ENCODE data around the gene MCTP1.

DNA sequence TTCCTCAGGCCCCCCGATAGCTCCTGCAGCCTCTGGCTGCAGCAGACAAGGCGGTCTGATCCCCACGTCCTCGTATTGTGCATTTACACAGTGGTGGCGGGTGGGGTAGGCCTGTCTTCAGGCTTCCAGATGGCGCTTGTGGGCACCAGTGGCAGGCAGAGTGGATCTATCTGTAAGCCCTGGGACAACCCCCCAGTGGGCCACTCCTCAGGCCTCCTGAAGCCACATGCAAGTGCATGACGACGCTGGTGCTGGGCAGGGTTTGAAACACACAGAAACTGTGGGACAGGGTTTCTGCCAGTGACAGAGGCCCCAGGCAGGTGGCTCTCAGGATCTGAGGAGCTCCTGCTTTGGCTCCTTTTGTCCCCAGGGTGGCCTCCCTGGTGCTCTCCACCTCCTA is 624.4 kb downstream of the MCTP1 start:
- TF ChIP-seq, protein P1, sequence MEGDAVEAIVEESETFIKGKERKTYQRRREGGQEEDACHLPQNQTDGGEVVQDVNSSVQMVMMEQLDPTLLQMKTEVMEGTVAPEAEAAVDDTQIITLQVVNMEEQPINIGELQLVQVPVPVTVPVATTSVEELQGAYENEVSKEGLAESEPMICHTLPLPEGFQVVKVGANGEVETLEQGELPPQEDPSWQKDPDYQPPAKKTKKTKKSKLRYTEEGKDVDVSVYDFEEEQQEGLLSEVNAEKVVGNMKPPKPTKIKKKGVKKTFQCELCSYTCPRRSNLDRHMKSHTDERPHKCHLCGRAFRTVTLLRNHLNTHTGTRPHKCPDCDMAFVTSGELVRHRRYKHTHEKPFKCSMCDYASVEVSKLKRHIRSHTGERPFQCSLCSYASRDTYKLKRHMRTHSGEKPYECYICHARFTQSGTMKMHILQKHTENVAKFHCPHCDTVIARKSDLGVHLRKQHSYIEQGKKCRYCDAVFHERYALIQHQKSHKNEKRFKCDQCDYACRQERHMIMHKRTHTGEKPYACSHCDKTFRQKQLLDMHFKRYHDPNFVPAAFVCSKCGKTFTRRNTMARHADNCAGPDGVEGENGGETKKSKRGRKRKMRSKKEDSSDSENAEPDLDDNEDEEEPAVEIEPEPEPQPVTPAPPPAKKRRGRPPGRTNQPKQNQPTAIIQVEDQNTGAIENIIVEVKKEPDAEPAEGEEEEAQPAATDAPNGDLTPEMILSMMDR (IDR thresholded peaks at IDR 0.05; ENCODE audit: insufficient read depth, low read length) = no peak
- TF ChIP-seq GABPA (IDR thresholded peaks at IDR 0.05; ENCODE audit: low read depth) = no peak
- no peak for TF ChIP-seq POLR2AphosphoS5 (IDR thresholded peaks at IDR 0.05; ENCODE audit: low read depth)
- TF ChIP-seq SPI1 (IDR thresholded peaks at IDR 0.05; ENCODE audit: borderline replicate concordance, low read depth) = no peak
